Testis (tissue), 3 donors: Measurements from ENCODE around the gene SLC46A1. TPM values are rescaled to one million over a fixed set of nuclear protein-coding genes. Genes with fewer than 3 reads are reported as not detected.

Source experiments
- DNase-seq: peaks from one replicate; pipeline ENCODE4 v3.0.0-alpha.2; 2019
- H3K27ac ChIP-seq, 2 donors: fragments of 200-600 bp; sonication (generic); one replicate each; pipeline ENCODE4 v1.5.1; 2019
- H3K27me3 ChIP-seq: fragments of 200-600 bp; sonication (generic); one replicate; pipeline ENCODE4 v1.5.1; 2019
- H3K36me3 ChIP-seq: fragments of 200-600 bp; sonication (generic); one replicate; pipeline ENCODE4 v1.5.1; 2017; ENCODE audit warnings: low read depth; ENCODE audit errors: missing control alignments
- H3K4me1 ChIP-seq: fragments of 200-600 bp; sonication (generic); one replicate; pipeline ENCODE4 v1.5.1; 2019
- H3K4me3 ChIP-seq, 2 donors: fragments of 200-600 bp; sonication (generic); one replicate each; pipeline ENCODE4 v1.5.1; 2017 to 2019
- H3K9me3 ChIP-seq: fragments of 200-600 bp; sonication (generic); one replicate; pipeline ENCODE4 v1.5.1; 2017
- CTCF ChIP-seq, 3 experiments: fragments of 450-650 bp in 2 of 3; fragments of 200-600 bp in 1 of 3; sonication (generic) in 1 of 3; IDR thresholded peaks; one replicate each; pipeline ENCODE4 v1.5.1; 2016 to 2019; ENCODE audit warnings: antibody characterized with exemption in 3 of 3, mild to moderate bottlenecking in 2 of 3, moderate library complexity in 1 of 3
- POLR2A ChIP-seq: fragments of 450-650 bp; IDR thresholded peaks from one replicate; pipeline ENCODE4 v1.6.1; 2017; ENCODE audit warnings: antibody characterized with exemption, mild to moderate bottlenecking, moderate library complexity
- WGBS, 2 donors: methylation state at CpG; one replicate each; pipeline ENCODE4 v1.1.5; 2018; 5-methylcytosine and 5-hydroxymethylcytosine counted together
- intact Hi-C: fragments of 100-400 bp; cut with DNase I; formaldehyde crosslinking; loops from one replicate; pipeline ENCODE4 v1.15.1; 2023; ENCODE audit warnings: low total_unique reads
- polyA plus RNA-seq: library from polyadenylated mRNA; stranded (reverse); fragments of 350-450 nt; fragmentation: Illumina TruSeq; extraction: RNeasy Lipid Tissue Mini Kit (QIAGEN cat#74804); gene quantifications from one replicate; pipeline ENCODE4 v1.2.3, GENCODE V29; 2014; ENCODE audit warnings: low read depth, low replicate concordance; ENCODE audit not compliant: insufficient read depth
- total RNA-seq, 2 donors: library from RNA; depleted of rRNA; stranded (reverse); fragments of >200 nt; gene quantifications; one replicate each; pipeline ENCODE4 v1.2.3, GENCODE V29; 2016

Gene SLC46A1
- total and polyA plus RNA-seq, 3 donors from 2014 or later, result 7.5 to 13.7 (median 13.5) TPM

DNA sequence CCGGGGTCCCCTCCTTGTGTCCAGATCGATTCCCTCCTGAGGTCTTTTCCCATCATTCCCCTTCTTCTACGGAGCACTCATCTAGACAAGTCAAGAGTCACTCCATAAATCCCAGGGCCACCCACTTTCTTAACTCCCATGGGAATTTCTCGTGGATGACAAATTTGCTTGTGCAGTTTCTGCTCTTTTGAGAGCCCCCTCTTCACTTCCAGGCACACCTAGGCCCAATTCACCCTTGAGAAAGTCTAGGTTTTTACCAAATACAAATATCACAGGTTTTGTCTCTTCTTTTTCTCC is 48.2 kb downstream of the SLC46A1 start:
- peak overlapping the region; percentile 81 to 86 for H3K27ac ChIP-seq
- 2 to 4% methylated on average over 4 of the region's 4 CpGs for WGBS, 2 donors
- no peaks in the 10 kb centered on the region for H3K9me3 ChIP-seq
- no peaks in the 10 kb centered on the region for H3K27me3 ChIP-seq
- peak overlapping the region; percentile 100 for H3K4me3 ChIP-seq
- TF ChIP-seq CTCF (IDR thresholded peaks at IDR 0.05), result no peak
- H3K4me1 ChIP-seq, result peaks cover 14% of the 10 kb centered on the region
- H3K36me3 ChIP-seq, result no peaks in the 10 kb centered on the region
- intact Hi-C loops, result no loop called here
- no peak for DNase-seq

GRCh38 chr17:28357061-28357900 is 48.7 kb downstream of the SLC46A1 start, which contains the start of gene POLDIP2:
TSS of gene POLDIP2 (minus strand) at chr17:28357527. CDS start at chr17:28357448, 79 bp downstream.
- no peaks in the 10 kb centered on the region for H3K9me3 ChIP-seq
- intact Hi-C loops, result no loop called here
- peaks cover 14% of the 10 kb centered on the region for H3K4me1 ChIP-seq
- H3K27ac ChIP-seq, result peak within 1 kb of the TSS; percentile 81 to 86
- no peaks in the 10 kb centered on the region for H3K27me3 ChIP-seq
- H3K36me3 ChIP-seq, result no peaks in the 10 kb centered on the region
- H3K4me3 ChIP-seq, result peak within 1 kb of the TSS; percentile 100
- 0% methylated on average over 15 to 56 of the region's 80 CpGs for WGBS, 2 donors
- no peak for TF ChIP-seq CTCF (IDR thresholded peaks at IDR 0.05)
- TF ChIP-seq POLR2A, result peak; percentile 8
- peak; percentile 94 for DNase-seq

DNA sequence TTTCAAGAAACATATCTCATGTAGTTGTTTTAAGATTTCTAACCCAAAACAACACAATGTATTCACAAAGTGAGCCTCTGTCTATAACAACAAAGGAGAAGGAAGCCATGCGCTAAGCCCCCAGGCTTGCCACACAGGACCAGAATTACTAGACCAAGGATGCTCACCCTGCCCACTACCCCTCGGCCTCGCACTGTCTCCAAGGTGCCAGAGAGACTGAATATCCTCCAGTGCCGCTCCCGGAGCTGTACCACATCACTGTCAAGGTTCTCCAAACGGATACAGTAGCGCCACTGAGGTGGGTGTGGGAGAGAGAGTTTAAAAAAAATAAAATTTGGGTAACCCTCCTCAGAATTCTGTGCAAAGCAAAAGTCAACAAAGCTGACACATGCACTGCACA is 55.7 kb downstream of the SLC46A1 start:
- Histone ChIP-seq H3K4me1 (peaks cover 25% of the 10 kb centered on the region), H3K4me3 (no peak overlapping the region), H3K9me3 (no peaks in the 10 kb centered on the region), H3K27ac (no peak overlapping the region), H3K27me3 (no peaks in the 10 kb centered on the region), H3K36me3 (no peaks in the 10 kb centered on the region)
- no peak for TF ChIP-seq CTCF (IDR thresholded peaks at IDR 0.05)
- TF ChIP-seq POLR2A, result no peak
- 90 to 91% methylated on average over 7 of the region's 7 CpGs for WGBS, 2 donors
- no peak for DNase-seq
- intact Hi-C loops, result no loop called here

DNA sequence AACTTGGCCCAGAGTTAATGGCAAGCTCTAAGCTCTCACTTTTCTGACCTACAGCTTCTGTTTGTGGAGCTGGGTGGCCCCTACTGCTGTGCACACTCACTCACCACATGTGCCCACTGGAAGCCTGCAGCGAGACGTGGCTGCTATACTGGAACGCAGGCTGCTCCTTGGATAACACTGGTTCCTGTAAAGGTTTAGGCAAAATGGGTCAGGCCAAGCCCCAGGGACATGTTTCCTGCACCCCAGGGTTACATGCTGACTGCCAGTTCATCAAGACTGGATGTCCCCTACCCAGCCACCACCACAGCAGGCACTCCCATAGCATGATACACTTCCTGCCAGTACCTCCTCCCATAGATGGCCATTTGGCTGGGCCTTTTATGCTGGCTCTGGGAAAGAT is 57.0 kb downstream of the SLC46A1 start:
- H3K9me3 ChIP-seq, result no peaks in the 10 kb centered on the region
- H3K27me3 ChIP-seq, result no peaks in the 10 kb centered on the region
- TF ChIP-seq POLR2A (no peak), CTCF (IDR thresholded peaks at IDR 0.05) (no peak)
- intact Hi-C loops, result no loop called here
- H3K27ac ChIP-seq, result no peak overlapping the region
- 60 to 83% methylated on average over 3 of the region's 3 CpGs for WGBS, 2 donors
- no peaks in the 10 kb centered on the region for H3K36me3 ChIP-seq
- peaks cover 25% of the 10 kb centered on the region for H3K4me1 ChIP-seq
- DNase-seq, result no peak
- H3K4me3 ChIP-seq, result no peak overlapping the region
